HepG2 (cell line): Measurements from ENCODE around the gene NEK6. TPM values are rescaled to one million over a fixed set of nuclear protein-coding genes. Genes with fewer than 3 reads are reported as not detected.

Experiments
- ATAC-seq: fragments of 200-7000 bp; cut with Tn5 transposase; 3 replicates; pipeline ENCODE4 v1.9.1; 2020; ENCODE audit warnings: mild to moderate bottlenecking, moderate library complexity
- BruUV-seq: library from RNA; stranded (reverse); fragments of 400-500 nt; replicated peaks from 2 replicates; lab custom pipeline; 2021; lab: Mats Ljungman, UMichigan
- CTCF ChIA-PET: fragments of 300-600 bp; formaldehyde crosslinking; extraction: SDS; loops from one replicate; lab custom pipeline; 2021; ENCODE audit warnings: low total read pairs, inconsistent platforms, low intra/inter-chr PET ratio; lab: Yijun Ruan, JAX
- POLR2A ChIA-PET: fragments of 350-600 bp; sonication (Branson Sonifier 250); formaldehyde crosslinking; loops from one replicate; lab custom pipeline; 2020; ENCODE audit warnings: antibody characterized with exemption, inconsistent platforms; lab: Yijun Ruan, JAX
- DNase-seq: peaks from one replicate; pipeline ENCODE4 v3.0.0-alpha.2; 2015; ENCODE audit warnings: low spot score
- FAIRE-seq: peaks from 3 replicates; lab custom pipeline; 2011; peaks lifted over from hg19 to GRCh38; lab: Jason Lieb, UNC
- H2AFZ ChIP-seq: one replicate; pipeline ENCODE4 v1.6.1; 2011; ENCODE audit warnings: low read length, inconsistent platforms
- H3K27ac ChIP-seq: fragments of 300-600 bp; 3 replicates; pipeline ENCODE4 v1.8.0; 2011; ENCODE audit warnings: mixed run types, mild to moderate bottlenecking, mixed read lengths, low read length, inconsistent platforms; ENCODE audit not compliant: insufficient read depth; ENCODE audit errors: extremely low read length
- H3K27me3 ChIP-seq, 2 experiments: fragments of 200-600 bp in 1 of 2; 2 replicates in 1 of 2; 3 replicates in 1 of 2; pipeline versions ENCODE4 v1.6.0 to v1.8.0; 2011; ENCODE audit warnings: low read length in 2 of 2, mild to moderate bottlenecking in 2 of 2, moderate library complexity in 2 of 2, inconsistent platforms in 1 of 2; ENCODE audit not compliant: insufficient read depth in 2 of 2, control insufficient read depth in 1 of 2
- H3K36me3 ChIP-seq, 2 experiments: fragments of 200-600 bp in 1 of 2; replicated peaks in 1 of 2; 2 replicates in 1 of 2; 3 replicates in 1 of 2; pipeline versions ENCODE4 v1.5.1 to v1.8.0; 2011; ENCODE audit warnings: low read length in 2 of 2, inconsistent platforms in 1 of 2; ENCODE audit not compliant: insufficient read depth in 2 of 2, control insufficient read depth in 1 of 2
- H3K4me1 ChIP-seq: 2 replicates; pipeline ENCODE4 v1.5.1; 2012; ENCODE audit warnings: low read length, inconsistent platforms; ENCODE audit not compliant: insufficient read depth
- H3K4me2 ChIP-seq: 2 replicates; pipeline ENCODE4 v1.6.0; 2011; ENCODE audit warnings: low read depth, low read length, inconsistent platforms
- H3K4me3 ChIP-seq, 3 experiments: fragments of 200-600 bp in 1 of 3; sonication (generic), shearing (Covaris generic) in 1 of 3; replicated peaks in 1 of 3; 2 replicates each; pipeline ENCODE4 v1.5.1; 2011 to 2016; ENCODE audit warnings: low read length in 3 of 3, inconsistent platforms in 2 of 3, low read depth in 2 of 3, mild to moderate bottlenecking in 2 of 3, control low read depth in 1 of 3, mixed read lengths in 1 of 3; ENCODE audit not compliant: insufficient read depth in 1 of 3
- H3K79me2 ChIP-seq: one replicate; pipeline ENCODE4 v1.6.1; 2011; ENCODE audit warnings: low read length, inconsistent platforms; ENCODE audit not compliant: insufficient read depth
- H3K9ac ChIP-seq: 2 replicates; pipeline ENCODE4 v1.6.0; 2011; ENCODE audit warnings: mild to moderate bottlenecking, low read depth, low read length, inconsistent platforms; ENCODE audit not compliant: insufficient read depth
- H3K9me3 ChIP-seq: 2 replicates; pipeline ENCODE4 v1.5.1; 2012; ENCODE audit warnings: mild to moderate bottlenecking, low read length
- H4K20me1 ChIP-seq: 2 replicates; pipeline ENCODE4 v1.6.0; 2011; ENCODE audit warnings: inconsistent platforms, mild to moderate bottlenecking, low read length, moderate library complexity; ENCODE audit not compliant: insufficient read depth
- CHD2 ChIP-seq: IDR thresholded peaks from 2 replicates; pipeline ENCODE4 v1.6.1; 2011; ENCODE audit warnings: low read depth, low read length, improper control_type of control experiment
- HNF4A ChIP-seq: sonication (generic); formaldehyde crosslinking; IDR thresholded peaks from 2 replicates; pipeline ENCODE4 v1.4.0; 2020; ENCODE audit warnings: missing genetic modification reagents
- MIXL1 ChIP-seq: IDR thresholded peaks from 2 replicates; pipeline ENCODE4 v1.6.1; 2016
- ZBTB38 ChIP-seq: sonication (generic); formaldehyde crosslinking; IDR thresholded peaks from 2 replicates; pipeline ENCODE4 v1.5.1; 2020; ENCODE audit warnings: mild to moderate bottlenecking, missing genetic modification reagents
- ZSCAN29 ChIP-seq: sonication (generic); formaldehyde crosslinking; conservative IDR thresholded peaks from 2 replicates; pipeline ENCODE4 v1.4.0; 2020; ENCODE audit warnings: mild to moderate bottlenecking, missing genetic modification reagents
- WGBS: methylation state at CpG from one replicate; pipeline ENCODE4 v1.1.6; 2017; ENCODE audit warnings: low lambda C conversion rate; 5-methylcytosine and 5-hydroxymethylcytosine counted together
- in situ Hi-C: cut with HindIII; loops from 2 replicates; pipeline ENCODE4 v1.10.0; 2017; ENCODE audit warnings: low pct_unique_long_range_greater_than_20kb; ENCODE audit not compliant: extremely low pct_ligation_motif_present
- intact Hi-C: fragments of 100-400 bp; cut with micrococcal nuclease; formaldehyde crosslinking; loops from one replicate; pipeline ENCODE4 v1.10.0; 2022; ENCODE audit not compliant: unreplicated experiment
- polyA plus RNA-seq, 8 experiments: library from polyadenylated mRNA; depleted of rRNA in 3 of 8; stranded (reverse) in 7 of 8; unstranded in 1 of 8; fragments of >200 nt; fragmentation: Illumina TruSeq in 4 of 8; extraction: Trizol in 4 of 8; gene quantifications; 2 replicates each; pipeline versions ENCODE4 v1.2.1 to v1.2.3, GENCODE V29; 2011 to 2016; ENCODE audit warnings: low read depth in 4 of 8, missing spikeins in 1 of 8, mixed read lengths in 1 of 8; ENCODE audit not compliant: insufficient read depth in 1 of 8
- total RNA-seq, 5 experiments: library from RNA; depleted of rRNA; stranded (reverse); fragments of >200 nt; fragmentation: Illumina TruSeq; extraction: Trizol; gene quantifications; 2 replicates each; pipeline ENCODE4 v1.2.3, GENCODE V29; 2016; ENCODE audit warnings: low read depth in 1 of 5
- TF ChIP-seq, protein P1 (sequence below): sonication (generic); formaldehyde crosslinking; conservative IDR thresholded peaks from 2 replicates; pipeline ENCODE4 v1.4.0; 2020; ENCODE audit warnings: mild to moderate bottlenecking, missing genetic modification reagents, moderate library complexity

Gene NEK6
- total and polyA plus RNA-seq, 2 of the 13 experiments (the other 11 are each of a cell fraction or from before 2014, with no cell fraction given): 30.4 to 119 TPM

DNA sequence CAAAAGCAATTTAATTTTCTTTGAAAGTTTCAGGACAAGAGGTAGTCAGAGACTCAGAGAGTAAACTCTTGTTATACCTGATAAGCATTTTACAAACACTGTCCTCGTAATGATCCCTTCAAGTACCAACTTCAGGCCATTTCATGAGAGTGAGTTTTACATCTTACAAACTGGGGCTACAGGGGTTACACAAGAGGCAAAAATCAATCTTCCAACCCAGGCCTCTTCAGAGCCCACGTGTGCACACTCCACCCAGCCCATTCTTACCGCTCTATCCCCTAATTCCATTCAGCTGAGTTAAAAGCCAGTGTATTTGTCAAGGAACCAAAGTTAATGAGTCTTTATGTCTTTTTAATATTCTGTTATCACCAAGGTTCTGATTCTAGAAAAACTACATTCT is 110.9 kb downstream of the NEK6 start:
- Histone ChIP-seq H3K4me2 (no peak overlapping the region), H2AFZ (no peak overlapping the region)
- TF ChIP-seq ZBTB38 (CRISPR knock-in tag) (no peak), MIXL1 (CRISPR knock-in tag) (no peak)
- TF ChIP-seq, all 625 proteins: peak for 0
- no TSS peak for BruUV-seq
- peaks cover 42% of the 10 kb centered on the region for H3K4me1 ChIP-seq
- CTCF ChIA-PET: no interaction called here
- H3K9me3 ChIP-seq: no peaks in the 10 kb centered on the region
- DNase-seq (no peak), FAIRE-seq (no peak), ATAC-seq (no peak)
- H3K9ac ChIP-seq: no peak overlapping the region
- in situ Hi-C loops (no loop called here), intact Hi-C loops (no loop called here)
- H4K20me1 ChIP-seq: peaks cover 5% of the 10 kb centered on the region
- H3K36me3 ChIP-seq: peaks cover 6 to 7% of the 10 kb centered on the region in 2 experiments; a peak in 3 of 5 replicates
- H3K27me3 ChIP-seq: no peaks in the 10 kb centered on the region
- no peak overlapping the region for H3K4me3 ChIP-seq
- H3K79me2 ChIP-seq: peaks cover 74% of the 10 kb centered on the region
- POLR2A ChIA-PET: no interaction called here
- H3K27ac ChIP-seq: no peak overlapping the region
- 87% methylated on average over 3 of the region's 3 CpGs for WGBS

DNA sequence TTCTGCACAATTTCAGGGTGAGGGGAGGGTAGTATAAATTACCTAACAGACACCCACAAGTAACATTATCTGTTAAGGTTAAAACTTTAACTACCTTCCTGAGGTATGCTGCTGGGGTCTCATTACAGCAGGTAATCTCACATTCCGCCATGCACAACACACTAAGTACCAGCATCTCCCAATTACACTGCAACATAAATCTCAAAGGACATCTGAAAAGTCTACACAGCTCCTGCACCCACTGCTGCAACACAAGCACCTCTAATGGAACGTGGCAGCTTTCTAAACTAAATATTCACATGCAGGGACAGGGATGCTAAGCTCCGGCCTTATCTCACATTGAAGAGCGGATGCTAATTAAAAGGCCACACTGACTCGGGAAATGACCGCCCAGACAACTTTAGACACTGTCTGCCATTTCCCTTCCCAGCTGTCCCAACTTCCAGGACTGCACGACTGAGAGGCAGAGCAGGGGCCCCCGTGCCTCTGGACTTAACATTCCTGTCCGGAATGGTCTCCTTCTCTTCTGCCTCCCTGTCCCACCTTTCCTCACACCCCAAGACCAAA is 111.6 kb downstream of the NEK6 start:
- WGBS: 98% methylated on average over 9 of the region's 9 CpGs
- Histone ChIP-seq H3K9ac (no peak overlapping the region), H3K9me3 (no peaks in the 10 kb centered on the region), H3K27me3 (no peaks in the 10 kb centered on the region), H3K4me2 (no peak overlapping the region), H3K4me3 (no peak overlapping the region), H3K36me3 (peaks cover 6 to 7% of the 10 kb centered on the region in 2 experiments; a peak in 2 of 5 replicates), H3K4me1 (peaks cover 42% of the 10 kb centered on the region), H4K20me1 (peaks cover 3% of the 10 kb centered on the region; the same call in 1 of the 2 replicates), H3K27ac (no peak overlapping the region), H3K79me2 (peaks cover 78% of the 10 kb centered on the region), H2AFZ (no peak overlapping the region)
- TF ChIP-seq, protein P1, sequence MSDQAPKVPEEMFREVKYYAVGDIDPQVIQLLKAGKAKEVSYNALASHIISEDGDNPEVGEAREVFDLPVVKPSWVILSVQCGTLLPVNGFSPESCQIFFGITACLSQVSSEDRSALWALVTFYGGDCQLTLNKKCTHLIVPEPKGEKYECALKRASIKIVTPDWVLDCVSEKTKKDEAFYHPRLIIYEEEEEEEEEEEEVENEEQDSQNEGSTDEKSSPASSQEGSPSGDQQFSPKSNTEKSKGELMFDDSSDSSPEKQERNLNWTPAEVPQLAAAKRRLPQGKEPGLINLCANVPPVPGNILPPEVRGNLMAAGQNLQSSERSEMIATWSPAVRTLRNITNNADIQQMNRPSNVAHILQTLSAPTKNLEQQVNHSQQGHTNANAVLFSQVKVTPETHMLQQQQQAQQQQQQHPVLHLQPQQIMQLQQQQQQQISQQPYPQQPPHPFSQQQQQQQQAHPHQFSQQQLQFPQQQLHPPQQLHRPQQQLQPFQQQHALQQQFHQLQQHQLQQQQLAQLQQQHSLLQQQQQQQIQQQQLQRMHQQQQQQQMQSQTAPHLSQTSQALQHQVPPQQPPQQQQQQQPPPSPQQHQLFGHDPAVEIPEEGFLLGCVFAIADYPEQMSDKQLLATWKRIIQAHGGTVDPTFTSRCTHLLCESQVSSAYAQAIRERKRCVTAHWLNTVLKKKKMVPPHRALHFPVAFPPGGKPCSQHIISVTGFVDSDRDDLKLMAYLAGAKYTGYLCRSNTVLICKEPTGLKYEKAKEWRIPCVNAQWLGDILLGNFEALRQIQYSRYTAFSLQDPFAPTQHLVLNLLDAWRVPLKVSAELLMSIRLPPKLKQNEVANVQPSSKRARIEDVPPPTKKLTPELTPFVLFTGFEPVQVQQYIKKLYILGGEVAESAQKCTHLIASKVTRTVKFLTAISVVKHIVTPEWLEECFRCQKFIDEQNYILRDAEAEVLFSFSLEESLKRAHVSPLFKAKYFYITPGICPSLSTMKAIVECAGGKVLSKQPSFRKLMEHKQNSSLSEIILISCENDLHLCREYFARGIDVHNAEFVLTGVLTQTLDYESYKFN (CRISPR knock-in tag): no peak
- no peak for TF ChIP-seq CHD2
- TF ChIP-seq ZSCAN29: no peak
- no peak for TF ChIP-seq HNF4A
- ChIA-PET CTCF (no interaction called here), POLR2A (no interaction called here)
- FAIRE-seq (no peak), ATAC-seq (no peak), DNase-seq (no peak)
- intact Hi-C loops: no loop called here
- no TSS peak for BruUV-seq
- in situ Hi-C loops: no loop called here
